ENCODE results near the gene ZC3H18. TPM values are rescaled to one million over a fixed set of nuclear protein-coding genes. Genes with fewer than 3 reads are reported as not detected.

ZC3H18 gene
- total and polyA plus RNA-seq, 2 experiments from 2014 or later = 30.0 to 40.7 TPM

DNA sequence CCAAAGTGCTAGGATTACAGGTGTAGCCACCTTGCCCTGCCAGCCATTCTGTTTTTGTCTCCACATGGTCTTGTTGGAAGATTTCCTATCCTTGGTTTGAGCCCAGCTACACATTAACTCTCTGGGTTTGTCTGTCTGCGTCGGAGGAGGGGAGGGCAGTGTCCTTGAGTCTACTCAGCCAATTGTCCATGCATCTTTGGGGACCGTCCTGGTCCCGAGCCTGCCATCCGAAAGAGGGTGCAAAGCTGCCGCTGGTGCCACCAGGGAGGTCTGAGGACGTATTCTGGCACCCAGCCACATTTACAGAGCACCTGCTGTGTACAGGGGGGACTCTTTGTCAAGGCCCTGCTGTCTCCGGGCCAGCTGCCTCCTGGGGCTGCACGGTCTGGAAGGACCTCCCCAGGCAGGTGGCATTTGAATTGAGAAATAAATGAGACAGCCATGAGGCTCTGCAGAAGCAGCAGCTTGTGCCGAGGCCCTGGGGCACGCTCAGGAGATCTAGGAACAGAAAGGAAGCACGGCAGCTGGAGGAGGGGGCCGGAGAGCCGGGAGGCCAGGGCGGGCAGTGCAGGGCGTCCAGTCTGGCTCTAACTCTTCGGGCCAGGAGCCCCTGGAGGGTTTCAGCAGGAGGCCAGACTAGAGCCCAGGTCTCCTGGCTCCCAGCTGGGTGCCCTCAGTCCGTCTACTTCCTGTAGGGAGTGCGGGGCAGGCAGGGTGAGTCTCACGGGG, 79.2 kb downstream of the ZC3H18 start:
- DNase-seq (ENCODE audit: low spot score) (no peak), ATAC-seq (no peak)
- Mint-ChIP-seq H3K27ac (no peak overlapping the region), H3K9me3 (no peaks in the 10 kb centered on the region), H3K4me3 (peak overlapping the region; percentile 87), H3K4me1 (peaks cover 8% of the 10 kb centered on the region), H3K27me3 (ENCODE audit: insufficient read depth, low read depth, poor library complexity) (peaks cover 9% of the 10 kb centered on the region), H3K36me3 (ENCODE audit: low read depth) (peaks cover 18% of the 10 kb centered on the region; the same call in 2 of the 3 replicates)
- no peaks in the 10 kb centered on the region; the same call in 1 of the 2 replicates for H3K36me3 ChIP-seq (ENCODE audit: insufficient read depth)
- peaks cover 11% of the 10 kb centered on the region; the same call in 1 of the 2 replicates for H3K4me1 ChIP-seq (ENCODE audit: insufficient read depth)
- H3K4me3 ChIP-seq = peak overlapping the region; percentile 96
- 0 out of 2 replicates have a peak, but pooled peaks cover 7% of the 10 kb centered on the region for H3F3A ChIP-seq (replicated peaks; ENCODE audit: low read depth)
- H3K27ac ChIP-seq (ENCODE audit: low read depth) = no peak overlapping the region
- peak overlapping the region; percentile 98 for H3K4me2 ChIP-seq
- no peaks in the 10 kb centered on the region for H3K9me2 ChIP-seq (ENCODE audit: insufficient read depth)
- no peaks in the 10 kb centered on the region for H3K27me3 ChIP-seq (ENCODE audit: insufficient read depth)
- H3K79me2 ChIP-seq (replicated peaks; ENCODE audit: insufficient read depth) = peaks cover 14% of the 10 kb centered on the region; the same call in 1 of the 2 replicates
- H2AFZ ChIP-seq = no peak overlapping the region
- TF ChIP-seq, protein P1, sequence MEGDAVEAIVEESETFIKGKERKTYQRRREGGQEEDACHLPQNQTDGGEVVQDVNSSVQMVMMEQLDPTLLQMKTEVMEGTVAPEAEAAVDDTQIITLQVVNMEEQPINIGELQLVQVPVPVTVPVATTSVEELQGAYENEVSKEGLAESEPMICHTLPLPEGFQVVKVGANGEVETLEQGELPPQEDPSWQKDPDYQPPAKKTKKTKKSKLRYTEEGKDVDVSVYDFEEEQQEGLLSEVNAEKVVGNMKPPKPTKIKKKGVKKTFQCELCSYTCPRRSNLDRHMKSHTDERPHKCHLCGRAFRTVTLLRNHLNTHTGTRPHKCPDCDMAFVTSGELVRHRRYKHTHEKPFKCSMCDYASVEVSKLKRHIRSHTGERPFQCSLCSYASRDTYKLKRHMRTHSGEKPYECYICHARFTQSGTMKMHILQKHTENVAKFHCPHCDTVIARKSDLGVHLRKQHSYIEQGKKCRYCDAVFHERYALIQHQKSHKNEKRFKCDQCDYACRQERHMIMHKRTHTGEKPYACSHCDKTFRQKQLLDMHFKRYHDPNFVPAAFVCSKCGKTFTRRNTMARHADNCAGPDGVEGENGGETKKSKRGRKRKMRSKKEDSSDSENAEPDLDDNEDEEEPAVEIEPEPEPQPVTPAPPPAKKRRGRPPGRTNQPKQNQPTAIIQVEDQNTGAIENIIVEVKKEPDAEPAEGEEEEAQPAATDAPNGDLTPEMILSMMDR (conservative IDR thresholded peaks at IDR 0.05; ENCODE audit: low read depth in 2 of 2) = no peak
- TF ChIP-seq EZH2phosphoT487 (IDR thresholded peaks at IDR 0.05; ENCODE audit: unreplicated experiment) (no peak), JUNB (IDR thresholded peaks at IDR 0.05; ENCODE audit: unreplicated experiment) (no peak), ZNF114 (CRISPR knock-in tag; IDR thresholded peaks at IDR 0.05) (no peak), ZNF331 (CRISPR knock-in tag; IDR thresholded peaks at IDR 0.05; ENCODE audit: low read depth) (no peak), CREB1 (CRISPR knock-in tag; IDR thresholded peaks at IDR 0.05; ENCODE audit: low read depth) (no peak), NANOG (IDR thresholded peaks at IDR 0.05; ENCODE audit: borderline replicate concordance) (no peak), STAT1 (IDR thresholded peaks at IDR 0.05; ENCODE audit: unreplicated experiment) (no peak), EZH2 (IDR thresholded peaks at IDR 0.05; ENCODE audit: low read depth, unreplicated experiment) (no peak), POLR2AphosphoS5 (IDR thresholded peaks at IDR 0.05; ENCODE audit: low read depth) (no peak)
- TF ChIP-seq, protein P2, sequence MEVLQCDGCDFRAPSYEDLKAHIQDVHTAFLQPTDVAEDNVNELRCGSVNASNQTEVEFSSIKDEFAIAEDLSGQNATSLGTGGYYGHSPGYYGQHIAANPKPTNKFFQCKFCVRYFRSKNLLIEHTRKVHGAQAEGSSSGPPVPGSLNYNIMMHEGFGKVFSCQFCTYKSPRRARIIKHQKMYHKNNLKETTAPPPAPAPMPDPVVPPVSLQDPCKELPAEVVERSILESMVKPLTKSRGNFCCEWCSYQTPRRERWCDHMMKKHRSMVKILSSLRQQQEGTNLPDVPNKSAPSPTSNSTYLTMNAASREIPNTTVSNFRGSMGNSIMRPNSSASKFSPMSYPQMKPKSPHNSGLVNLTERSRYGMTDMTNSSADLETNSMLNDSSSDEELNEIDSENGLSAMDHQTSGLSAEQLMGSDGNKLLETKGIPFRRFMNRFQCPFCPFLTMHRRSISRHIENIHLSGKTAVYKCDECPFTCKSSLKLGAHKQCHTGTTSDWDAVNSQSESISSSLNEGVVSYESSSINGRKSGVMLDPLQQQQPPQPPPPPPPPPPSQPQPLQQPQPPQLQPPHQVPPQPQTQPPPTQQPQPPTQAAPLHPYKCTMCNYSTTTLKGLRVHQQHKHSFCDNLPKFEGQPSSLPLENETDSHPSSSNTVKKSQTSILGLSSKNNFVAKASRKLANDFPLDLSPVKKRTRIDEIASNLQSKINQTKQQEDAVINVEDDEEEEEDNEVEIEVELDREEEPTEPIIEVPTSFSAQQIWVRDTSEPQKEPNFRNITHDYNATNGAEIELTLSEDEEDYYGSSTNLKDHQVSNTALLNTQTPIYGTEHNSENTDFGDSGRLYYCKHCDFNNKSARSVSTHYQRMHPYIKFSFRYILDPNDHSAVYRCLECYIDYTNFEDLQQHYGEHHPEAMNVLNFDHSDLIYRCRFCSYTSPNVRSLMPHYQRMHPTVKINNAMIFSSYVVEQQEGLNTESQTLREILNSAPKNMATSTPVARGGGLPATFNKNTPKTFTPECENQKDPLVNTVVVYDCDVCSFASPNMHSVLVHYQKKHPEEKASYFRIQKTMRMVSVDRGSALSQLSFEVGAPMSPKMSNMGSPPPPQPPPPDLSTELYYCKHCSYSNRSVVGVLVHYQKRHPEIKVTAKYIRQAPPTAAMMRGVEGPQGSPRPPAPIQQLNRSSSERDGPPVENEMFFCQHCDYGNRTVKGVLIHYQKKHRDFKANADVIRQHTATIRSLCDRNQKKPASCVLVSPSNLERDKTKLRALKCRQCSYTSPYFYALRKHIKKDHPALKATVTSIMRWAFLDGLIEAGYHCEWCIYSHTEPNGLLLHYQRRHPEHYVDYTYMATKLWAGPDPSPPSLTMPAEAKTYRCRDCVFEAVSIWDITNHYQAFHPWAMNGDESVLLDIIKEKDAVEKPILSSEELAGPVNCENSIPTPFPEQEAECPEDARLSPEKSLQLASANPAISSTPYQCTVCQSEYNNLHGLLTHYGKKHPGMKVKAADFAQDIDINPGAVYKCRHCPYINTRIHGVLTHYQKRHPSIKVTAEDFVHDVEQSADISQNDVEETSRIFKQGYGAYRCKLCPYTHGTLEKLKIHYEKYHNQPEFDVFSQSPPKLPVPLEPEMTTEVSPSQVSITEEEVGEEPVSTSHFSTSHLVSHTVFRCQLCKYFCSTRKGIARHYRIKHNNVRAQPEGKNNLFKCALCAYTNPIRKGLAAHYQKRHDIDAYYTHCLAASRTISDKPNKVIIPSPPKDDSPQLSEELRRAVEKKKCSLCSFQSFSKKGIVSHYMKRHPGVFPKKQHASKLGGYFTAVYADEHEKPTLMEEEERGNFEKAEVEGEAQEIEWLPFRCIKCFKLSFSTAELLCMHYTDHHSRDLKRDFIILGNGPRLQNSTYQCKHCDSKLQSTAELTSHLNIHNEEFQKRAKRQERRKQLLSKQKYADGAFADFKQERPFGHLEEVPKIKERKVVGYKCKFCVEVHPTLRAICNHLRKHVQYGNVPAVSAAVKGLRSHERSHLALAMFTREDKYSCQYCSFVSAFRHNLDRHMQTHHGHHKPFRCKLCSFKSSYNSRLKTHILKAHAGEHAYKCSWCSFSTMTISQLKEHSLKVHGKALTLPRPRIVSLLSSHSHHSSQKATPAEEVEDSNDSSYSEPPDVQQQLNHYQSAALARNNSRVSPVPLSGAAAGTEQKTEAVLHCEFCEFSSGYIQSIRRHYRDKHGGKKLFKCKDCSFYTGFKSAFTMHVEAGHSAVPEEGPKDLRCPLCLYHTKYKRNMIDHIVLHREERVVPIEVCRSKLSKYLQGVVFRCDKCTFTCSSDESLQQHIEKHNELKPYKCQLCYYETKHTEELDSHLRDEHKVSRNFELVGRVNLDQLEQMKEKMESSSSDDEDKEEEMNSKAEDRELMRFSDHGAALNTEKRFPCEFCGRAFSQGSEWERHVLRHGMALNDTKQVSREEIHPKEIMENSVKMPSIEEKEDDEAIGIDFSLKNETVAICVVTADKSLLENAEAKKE (CRISPR knock-in tag; IDR thresholded peaks at IDR 0.05) = no peak
- TF ChIP-seq, protein P3, sequence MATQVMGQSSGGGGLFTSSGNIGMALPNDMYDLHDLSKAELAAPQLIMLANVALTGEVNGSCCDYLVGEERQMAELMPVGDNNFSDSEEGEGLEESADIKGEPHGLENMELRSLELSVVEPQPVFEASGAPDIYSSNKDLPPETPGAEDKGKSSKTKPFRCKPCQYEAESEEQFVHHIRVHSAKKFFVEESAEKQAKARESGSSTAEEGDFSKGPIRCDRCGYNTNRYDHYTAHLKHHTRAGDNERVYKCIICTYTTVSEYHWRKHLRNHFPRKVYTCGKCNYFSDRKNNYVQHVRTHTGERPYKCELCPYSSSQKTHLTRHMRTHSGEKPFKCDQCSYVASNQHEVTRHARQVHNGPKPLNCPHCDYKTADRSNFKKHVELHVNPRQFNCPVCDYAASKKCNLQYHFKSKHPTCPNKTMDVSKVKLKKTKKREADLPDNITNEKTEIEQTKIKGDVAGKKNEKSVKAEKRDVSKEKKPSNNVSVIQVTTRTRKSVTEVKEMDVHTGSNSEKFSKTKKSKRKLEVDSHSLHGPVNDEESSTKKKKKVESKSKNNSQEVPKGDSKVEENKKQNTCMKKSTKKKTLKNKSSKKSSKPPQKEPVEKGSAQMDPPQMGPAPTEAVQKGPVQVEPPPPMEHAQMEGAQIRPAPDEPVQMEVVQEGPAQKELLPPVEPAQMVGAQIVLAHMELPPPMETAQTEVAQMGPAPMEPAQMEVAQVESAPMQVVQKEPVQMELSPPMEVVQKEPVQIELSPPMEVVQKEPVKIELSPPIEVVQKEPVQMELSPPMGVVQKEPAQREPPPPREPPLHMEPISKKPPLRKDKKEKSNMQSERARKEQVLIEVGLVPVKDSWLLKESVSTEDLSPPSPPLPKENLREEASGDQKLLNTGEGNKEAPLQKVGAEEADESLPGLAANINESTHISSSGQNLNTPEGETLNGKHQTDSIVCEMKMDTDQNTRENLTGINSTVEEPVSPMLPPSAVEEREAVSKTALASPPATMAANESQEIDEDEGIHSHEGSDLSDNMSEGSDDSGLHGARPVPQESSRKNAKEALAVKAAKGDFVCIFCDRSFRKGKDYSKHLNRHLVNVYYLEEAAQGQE (IDR thresholded peaks at IDR 0.05; ENCODE audit: unreplicated experiment) = no peak
- TF ChIP-seq, protein P4, sequence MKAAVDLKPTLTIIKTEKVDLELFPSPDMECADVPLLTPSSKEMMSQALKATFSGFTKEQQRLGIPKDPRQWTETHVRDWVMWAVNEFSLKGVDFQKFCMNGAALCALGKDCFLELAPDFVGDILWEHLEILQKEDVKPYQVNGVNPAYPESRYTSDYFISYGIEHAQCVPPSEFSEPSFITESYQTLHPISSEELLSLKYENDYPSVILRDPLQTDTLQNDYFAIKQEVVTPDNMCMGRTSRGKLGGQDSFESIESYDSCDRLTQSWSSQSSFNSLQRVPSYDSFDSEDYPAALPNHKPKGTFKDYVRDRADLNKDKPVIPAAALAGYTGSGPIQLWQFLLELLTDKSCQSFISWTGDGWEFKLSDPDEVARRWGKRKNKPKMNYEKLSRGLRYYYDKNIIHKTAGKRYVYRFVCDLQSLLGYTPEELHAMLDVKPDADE (IDR thresholded peaks at IDR 0.05) = no peak
- H4K20me1 ChIP-seq (replicated peaks; ENCODE audit: insufficient read depth) = peaks cover 7% of the 10 kb centered on the region; the same call in 1 of the 2 replicates
